H1 (cell line): Measurements from ENCODE around the gene OTX2.

Experiments
- CBX5 ChIP-seq: fragments of 300-800, 300-1000 bp; sonication (generic); IDR thresholded peaks from 2 replicates; pipeline ENCODE4 v1.7.1; 2016; ENCODE audit warnings: antibody characterized with exemption, low read length, low read depth
- CREB1 ChIP-seq: IDR thresholded peaks from 2 replicates; pipeline ENCODE4 v1.6.1; 2012; ENCODE audit warnings: inconsistent platforms
- KDM1A ChIP-seq: fragments of 200-600, 300-600 bp; sonication (generic); IDR thresholded peaks from 2 replicates; pipeline ENCODE4 v1.7.1; 2016; ENCODE audit warnings: mild to moderate bottlenecking, low read length, borderline replicate concordance
- NRF1 ChIP-seq: IDR thresholded peaks from 2 replicates; pipeline ENCODE4 v1.6.1; 2011; ENCODE audit warnings: mild to moderate bottlenecking, low read depth, low read length, improper control_type of control experiment
- POLR2A ChIP-seq, 2 experiments: IDR thresholded peaks; 1 replicate in 1 of 2; 2 replicates in 1 of 2; pipeline ENCODE4 v1.6.1; 2011; ENCODE audit warnings: low read depth in 2 of 2, low read length in 2 of 2, mild to moderate bottlenecking in 2 of 2; ENCODE audit errors: control extremely low read depth in 1 of 2
- POLR2AphosphoS5 ChIP-seq: IDR thresholded peaks from 2 replicates; pipeline ENCODE4 v1.6.1; 2011; ENCODE audit warnings: low read depth, low read length
- RBBP5 ChIP-seq: IDR thresholded peaks from 2 replicates; pipeline ENCODE4 v1.7.1; 2012; ENCODE audit warnings: low read depth, mild to moderate bottlenecking, inconsistent platforms, low read length, moderate library complexity, borderline replicate concordance
- TF ChIP-seq, protein P1 (sequence below), 3 experiments: IDR thresholded peaks; 1 replicate in 2 of 3; 2 replicates in 1 of 3; pipeline versions ENCODE4 v1.5.1 to v1.6.1; 2011; ENCODE audit warnings: low read length in 3 of 3, mild to moderate bottlenecking in 3 of 3, inconsistent platforms in 2 of 3, low read depth in 1 of 3, moderate library complexity in 1 of 3; ENCODE audit not compliant: insufficient read depth in 1 of 3; ENCODE audit errors: control extremely low read depth in 1 of 3
- TF ChIP-seq, protein P2 (sequence below): IDR thresholded peaks from 2 replicates; pipeline ENCODE4 v1.6.1; 2011; ENCODE audit warnings: low read length, improper control_type of control experiment

DNA sequence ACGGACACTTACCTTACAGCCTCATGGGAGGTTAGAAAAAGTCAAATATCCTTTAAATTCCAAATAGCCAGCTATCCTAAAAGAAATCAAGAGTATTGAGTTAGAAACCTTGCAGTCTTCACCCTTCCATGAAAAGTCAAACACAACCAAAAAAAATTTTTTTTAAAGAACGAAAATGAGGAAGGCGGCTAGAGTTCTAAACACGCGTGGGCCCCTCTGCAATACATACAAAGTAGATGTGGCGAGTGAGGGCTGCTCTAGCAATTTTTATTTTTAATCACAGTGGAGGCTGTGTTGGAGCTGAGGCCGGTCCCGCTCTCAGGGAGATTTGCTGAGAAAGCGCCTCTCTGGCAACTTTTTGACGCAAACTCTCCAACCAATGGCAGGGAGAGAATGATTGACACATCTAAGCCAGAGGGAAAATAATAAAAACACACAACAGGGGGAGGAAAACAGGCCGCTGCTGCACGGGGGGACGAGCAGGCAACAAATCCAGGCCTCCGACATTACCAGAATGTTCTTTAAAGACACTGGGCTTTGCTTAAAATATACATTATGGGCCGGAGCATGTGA, at the start of gene OTX2:
- TF ChIP-seq, protein P1, sequence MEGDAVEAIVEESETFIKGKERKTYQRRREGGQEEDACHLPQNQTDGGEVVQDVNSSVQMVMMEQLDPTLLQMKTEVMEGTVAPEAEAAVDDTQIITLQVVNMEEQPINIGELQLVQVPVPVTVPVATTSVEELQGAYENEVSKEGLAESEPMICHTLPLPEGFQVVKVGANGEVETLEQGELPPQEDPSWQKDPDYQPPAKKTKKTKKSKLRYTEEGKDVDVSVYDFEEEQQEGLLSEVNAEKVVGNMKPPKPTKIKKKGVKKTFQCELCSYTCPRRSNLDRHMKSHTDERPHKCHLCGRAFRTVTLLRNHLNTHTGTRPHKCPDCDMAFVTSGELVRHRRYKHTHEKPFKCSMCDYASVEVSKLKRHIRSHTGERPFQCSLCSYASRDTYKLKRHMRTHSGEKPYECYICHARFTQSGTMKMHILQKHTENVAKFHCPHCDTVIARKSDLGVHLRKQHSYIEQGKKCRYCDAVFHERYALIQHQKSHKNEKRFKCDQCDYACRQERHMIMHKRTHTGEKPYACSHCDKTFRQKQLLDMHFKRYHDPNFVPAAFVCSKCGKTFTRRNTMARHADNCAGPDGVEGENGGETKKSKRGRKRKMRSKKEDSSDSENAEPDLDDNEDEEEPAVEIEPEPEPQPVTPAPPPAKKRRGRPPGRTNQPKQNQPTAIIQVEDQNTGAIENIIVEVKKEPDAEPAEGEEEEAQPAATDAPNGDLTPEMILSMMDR (IDR thresholded peaks at IDR 0.05; ENCODE audit: control extremely low read depth in 1 of 3, insufficient read depth in 1 of 3, low read depth in 1 of 3, low read length in 3 of 3) = no peak
- TF ChIP-seq POLR2AphosphoS5 (no peak), CREB1 (no peak), NRF1 (no peak), CBX5 (no peak), KDM1A (no peak), RBBP5 (no peak), POLR2A (IDR thresholded peaks at IDR 0.05; ENCODE audit: control extremely low read depth in 1 of 2, low read depth in 2 of 2, low read length in 2 of 2) (no peak)
- TF ChIP-seq, protein P2, sequence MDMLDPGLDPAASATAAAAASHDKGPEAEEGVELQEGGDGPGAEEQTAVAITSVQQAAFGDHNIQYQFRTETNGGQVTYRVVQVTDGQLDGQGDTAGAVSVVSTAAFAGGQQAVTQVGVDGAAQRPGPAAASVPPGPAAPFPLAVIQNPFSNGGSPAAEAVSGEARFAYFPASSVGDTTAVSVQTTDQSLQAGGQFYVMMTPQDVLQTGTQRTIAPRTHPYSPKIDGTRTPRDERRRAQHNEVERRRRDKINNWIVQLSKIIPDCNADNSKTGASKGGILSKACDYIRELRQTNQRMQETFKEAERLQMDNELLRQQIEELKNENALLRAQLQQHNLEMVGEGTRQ = no peak
